NCI-H146 treated with DMSO at 0.1 percent for 48 hours (cell line): ENCODE measurements around the gene MYNN.

ENCODE experiments used
- DNase-seq: peaks from one replicate; lab custom pipeline; 2025; ENCODE audit not compliant: unreplicated experiment; lab: John Stamatoyannopoulos, UW

Gene MYNN

DNA sequence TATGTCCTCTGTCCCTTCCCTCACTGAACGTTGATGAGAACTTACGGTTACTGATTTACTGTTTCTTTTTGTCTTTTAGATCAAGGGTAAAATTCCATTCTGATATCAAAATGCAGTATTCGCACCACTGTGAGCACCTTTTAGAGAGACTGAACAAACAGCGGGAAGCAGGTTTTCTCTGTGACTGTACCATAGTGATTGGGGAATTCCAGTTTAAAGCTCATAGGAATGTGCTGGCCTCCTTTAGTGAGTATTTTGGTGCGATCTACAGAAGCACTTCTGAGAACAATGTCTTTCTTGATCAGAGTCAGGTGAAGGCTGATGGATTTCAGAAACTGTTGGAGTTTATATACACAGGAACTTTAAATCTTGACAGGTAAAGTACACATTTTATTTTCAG lies 990 bp downstream of the MYNN start:
- DNase-seq, result no peak

DNA sequence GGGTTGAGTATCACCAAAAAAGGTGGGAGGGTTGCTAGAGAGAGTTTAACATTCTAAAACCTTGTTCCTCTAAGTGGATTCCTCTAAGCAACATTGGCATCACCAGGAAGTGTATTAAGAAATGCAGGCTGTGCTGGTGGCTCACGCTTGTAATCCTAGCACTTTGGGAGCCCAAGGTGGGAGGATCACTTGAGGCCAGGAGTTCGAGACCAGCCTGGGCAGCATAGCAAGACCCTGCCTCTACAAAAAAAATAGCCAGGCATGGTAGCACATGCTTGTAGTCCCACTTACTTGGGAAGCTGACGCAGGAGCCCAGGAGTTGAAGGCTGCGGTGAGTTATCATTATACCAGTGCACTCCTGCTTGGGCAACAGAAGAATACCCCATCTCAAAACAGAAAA lies 4.6 kb downstream of the MYNN start:
- DNase-seq, result no peak

DNA sequence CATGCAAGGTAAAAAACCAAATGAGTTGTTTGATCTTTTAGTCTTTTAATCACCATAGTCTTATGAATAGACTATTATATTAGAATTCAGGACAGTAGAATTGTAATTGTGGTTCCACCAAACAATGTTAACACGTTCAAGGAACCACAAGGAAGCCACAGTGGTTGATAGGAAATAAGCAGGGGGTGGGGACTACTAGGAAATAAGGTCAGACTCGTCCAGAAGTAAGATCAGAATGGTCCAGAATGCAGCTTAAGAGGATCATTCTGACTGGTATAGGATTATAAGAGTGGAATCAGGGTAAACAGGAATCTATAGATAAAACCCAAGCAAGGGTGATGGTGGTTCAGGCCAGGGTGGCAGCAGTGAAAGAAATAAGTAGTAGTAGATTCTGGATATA lies 7.5 kb downstream of the MYNN start:
- no peak for DNase-seq

DNA sequence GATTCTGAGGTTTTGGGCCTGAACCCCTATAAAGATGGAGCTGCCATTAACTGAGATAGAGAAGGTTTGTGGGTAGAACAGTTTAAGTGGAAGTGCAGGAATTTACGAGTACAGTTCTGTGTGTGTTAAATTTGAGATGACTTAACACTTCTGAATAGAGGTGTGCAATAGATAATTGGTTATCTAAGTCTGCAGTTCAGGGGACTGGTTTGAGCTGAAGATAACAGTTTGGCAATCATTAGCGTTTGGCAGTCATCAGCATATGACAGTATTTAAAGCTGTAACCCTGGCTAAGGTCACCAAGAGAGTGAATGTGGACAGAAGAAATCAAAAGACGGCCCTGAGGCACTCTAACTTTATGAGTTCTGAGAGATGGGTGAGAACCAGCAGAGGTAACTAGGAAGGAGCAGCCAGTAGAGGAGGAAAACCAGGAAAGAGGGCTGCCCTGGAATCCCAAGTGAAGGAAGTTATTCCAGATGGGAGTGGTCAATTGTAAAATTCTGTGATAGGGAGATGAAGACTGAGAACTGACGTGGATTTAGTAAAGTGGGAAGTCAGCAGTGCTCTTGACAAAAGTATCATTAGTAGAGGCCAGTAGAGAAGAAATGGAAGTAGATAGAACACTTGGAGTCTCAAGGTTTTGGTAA lies 8.1 kb downstream of the MYNN start:
- DNase-seq, result no peak

DNA sequence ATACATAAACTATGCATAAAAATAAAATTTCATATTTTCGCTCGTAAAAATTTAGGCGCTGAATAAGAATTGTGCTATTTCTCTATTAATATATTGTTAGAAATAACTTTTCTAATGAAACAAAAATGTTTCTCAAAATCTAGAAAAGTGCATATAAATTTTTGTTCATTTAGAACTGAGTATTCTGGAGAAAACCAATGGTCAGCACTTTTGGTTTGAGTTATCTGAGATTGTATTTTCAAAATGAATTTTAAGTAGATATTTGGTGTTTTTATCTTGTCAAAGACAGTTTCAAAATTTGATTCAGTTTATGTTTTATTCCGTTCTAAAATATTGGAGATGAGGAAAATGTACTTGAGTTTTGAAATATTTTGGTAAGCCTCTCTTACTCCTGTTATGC lies 13.9 kb downstream of the MYNN start:
- no peak for DNase-seq

DNA sequence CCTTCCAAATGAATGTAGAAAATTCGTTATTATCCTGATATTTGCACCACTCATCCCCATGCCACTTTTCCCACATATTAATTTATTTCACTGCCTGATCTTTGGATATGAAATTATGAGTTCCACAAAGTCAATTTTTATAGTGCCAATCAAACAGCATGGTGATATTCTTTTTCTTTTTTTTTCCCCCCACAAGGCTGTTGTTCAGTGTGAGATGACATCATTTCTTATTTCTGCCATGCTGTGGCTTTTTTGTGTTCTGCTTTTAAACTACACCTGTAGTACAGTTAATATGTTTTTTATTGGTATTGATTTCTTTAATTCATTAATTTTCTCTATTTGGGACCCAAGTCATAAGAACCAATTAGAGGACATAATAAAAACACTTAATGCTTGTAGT lies 14.6 kb downstream of the MYNN start:
- DNase-seq, result no peak

DNA sequence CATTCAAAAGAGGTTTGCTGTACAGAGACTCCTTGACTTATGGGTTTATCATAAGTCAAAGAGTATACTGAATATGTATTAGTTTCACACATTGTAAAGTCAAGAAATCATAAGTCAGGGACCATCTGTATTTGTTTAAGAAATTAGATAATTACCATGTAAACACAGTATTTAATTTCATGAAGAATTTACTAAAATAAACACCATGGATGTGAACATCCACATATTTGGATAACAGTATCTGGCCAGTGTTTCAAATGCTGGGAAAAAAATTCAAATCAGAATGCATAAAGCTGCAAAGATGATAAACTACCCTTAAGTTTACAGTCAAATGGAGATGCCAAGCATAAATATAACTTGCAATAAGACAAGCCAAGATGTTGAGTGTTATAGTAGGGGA lies 17.0 kb downstream of the MYNN start:
- DNase-seq, result no peak

DNA sequence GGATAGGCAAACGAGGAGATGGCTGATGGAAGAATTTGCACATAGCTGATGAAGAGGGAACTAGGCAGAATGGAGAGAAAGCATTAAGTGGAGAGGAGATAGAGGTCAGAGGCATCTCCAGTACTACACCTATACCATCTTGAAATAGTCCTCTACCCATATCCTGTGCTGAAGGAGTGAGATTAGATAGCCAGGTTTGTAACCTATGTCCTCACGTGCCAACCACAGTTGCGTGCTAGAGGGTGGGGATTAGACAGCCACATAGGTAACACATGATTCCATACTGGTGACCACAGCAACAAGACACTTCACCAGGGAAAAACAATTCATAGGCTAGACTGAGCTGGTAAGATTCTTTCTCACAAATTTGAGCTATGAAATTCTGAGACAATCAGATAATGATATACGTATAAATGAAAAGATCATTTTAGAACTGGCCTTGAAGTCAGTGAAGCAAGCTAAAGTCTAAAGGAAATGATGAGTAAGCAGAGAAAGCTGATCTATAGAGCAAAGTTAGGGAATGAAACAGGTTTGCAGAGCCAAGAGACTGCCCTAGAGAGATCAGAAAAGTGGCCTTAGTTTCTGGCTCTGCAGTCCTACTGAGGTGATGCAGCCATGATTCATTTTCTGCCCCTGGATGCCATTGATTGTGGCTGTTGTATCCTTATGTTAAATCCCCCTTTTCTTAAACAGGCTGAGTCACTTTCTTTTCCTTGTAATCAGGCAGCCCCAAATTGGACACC lies 17.7 kb downstream of the MYNN start:
- no peak for DNase-seq

DNA sequence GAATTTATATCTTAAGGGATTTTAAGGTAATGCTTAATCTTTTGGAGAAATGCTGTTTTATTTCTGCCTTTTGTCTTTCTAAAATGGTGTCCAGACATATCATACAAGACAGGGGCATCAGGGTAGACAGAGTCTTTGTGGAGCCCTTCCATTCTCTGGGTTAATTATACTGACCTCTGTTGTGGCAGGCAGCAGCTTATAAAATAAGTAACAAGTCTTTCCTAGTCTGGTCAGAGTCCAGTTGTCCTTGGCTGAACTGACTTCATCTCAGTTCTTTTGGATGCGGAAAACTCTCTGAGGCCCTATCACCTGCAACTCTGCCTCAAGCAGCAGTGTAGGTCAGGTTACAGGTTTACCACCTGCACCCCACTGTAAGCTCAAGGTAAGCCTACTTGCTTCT lies 19.2 kb downstream of the MYNN start:
- DNase-seq, result no peak

DNA sequence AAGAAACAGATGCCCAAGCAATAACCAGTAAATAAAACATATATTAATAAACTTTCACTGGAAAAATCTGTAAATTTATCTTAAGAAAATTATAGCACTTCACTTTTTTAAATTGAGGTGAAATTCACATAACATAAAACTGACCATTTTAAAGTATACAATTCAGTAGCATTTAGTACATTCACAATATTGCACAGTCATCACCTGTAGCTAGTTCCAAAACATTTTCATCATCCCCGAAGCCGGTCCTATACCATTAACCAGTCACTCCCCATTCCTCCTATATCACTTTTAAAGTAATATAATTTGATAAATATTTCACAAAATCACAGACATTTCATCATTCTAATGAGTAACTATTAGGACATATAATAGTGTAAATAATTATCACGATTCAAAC lies 31.5 kb downstream of the MYNN start:
- no peak for DNase-seq

DNA sequence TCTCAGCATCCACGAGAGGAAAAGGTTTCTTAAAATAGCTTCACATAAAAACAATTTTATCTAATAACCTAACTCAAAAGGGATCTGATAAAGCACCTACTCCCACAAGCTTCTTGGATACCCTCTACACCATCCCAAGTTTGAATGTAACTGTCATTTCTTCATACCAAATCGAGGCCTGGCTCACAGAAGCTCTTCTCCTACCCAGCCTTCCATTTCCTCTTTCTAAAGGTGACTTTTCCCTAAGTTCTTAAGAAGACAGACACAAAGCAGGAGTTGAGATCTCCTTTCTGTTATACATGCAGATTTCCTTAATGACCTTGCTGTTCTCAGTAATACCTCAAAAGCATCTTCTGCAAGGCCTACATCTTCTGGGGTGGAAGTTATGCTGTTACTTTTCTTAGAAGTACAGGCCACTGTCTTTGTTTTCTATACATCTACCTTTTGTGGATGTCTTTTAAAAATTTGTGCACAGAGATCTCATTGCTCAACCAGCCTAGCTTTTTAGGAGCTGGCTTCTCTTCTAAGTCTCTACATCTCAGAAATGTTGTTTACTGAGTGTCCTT lies 36.1 kb downstream of the MYNN start:
- DNase-seq, result no peak

DNA sequence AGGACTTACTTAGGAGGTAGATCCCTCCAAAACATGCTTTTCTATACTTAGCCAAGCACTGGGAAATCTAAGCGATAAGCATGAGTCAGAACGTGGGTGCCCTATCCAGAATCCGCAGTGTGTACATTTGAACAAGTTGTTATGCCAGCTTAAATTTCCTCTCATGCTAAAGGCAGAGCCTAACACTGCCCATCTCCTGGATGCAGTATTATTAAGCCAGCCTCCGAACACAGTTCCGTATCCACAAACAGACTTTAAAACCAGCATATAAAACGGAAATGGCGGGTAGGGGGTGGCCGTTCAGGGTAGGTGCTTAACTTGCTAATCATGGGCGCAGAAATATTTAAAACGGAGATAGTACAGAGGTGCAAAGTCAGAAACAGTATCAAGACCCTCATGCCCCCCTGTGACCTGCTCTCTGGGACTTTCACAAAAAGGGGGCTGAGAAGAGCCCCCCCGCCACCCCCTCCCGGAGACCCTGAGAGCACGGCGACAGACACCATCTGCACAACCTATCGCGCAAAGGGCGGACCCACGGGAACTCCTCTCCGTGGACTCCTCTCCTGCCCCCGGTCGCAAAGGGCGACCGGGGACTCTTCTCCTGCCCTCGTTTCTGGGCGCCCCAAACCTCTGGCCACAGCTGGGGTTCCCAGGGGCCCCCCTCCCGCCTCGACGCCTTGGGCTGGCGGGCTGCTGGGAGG lies 38.6 kb downstream of the MYNN start:
- peak; percentile 71 for DNase-seq

DNA sequence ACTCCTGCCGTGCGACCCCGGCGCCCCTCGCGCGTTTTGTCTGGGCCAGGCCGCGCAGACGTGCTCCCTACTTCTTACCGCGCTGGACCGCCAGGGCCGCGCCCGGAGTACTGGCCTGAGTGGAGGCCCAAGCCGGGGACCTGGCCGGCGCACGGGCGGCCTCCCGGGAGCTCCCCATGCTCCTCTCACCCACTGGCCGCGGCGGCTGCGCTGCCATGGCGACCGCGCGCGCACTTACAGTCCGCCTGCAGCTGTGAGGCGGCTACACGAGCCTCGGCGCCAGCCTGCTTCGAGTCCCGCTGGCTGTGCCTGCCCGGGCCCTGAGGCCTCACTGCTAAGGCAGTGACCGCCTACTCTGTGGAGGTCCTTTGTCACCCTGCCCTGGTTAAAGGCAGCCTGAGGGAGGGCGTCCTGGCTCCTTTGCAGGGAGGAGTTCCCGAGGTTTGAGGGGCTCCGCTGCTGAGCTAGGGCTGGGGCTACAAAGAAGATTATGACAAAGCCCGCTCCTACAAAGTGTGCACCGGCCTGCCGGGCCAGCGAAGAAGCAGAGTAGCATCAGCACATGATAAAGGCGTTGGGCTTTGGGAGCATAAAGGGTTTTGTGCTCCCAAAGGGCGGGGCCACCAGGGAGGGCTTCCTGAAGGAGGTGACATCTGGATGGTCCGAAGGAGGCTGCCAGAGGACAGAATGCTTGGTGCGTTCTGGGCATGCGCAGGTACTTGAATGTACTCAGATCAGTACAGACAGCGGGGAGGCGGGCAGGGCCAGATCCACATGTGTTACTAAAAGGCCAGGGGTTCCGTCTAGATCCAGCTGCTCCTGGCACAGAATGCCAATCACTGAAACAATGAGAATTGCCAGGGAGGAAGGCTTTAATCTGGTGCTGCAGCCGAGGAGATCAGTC lies 39.4 kb downstream of the MYNN start, which contains the start of the genes LRRC34 and LRRIQ4:
TSS of gene LRRC34 (minus strand) at position 573 of the 904 bp plus-strand sequence. CDS start at position 217, 356 bp downstream.
TSS of gene LRRIQ4 (plus strand) at position 539 of the 904 bp plus-strand sequence. CDS start 9,052 bp downstream, outside the sequence.
- peak; percentile 96 for DNase-seq

DNA sequence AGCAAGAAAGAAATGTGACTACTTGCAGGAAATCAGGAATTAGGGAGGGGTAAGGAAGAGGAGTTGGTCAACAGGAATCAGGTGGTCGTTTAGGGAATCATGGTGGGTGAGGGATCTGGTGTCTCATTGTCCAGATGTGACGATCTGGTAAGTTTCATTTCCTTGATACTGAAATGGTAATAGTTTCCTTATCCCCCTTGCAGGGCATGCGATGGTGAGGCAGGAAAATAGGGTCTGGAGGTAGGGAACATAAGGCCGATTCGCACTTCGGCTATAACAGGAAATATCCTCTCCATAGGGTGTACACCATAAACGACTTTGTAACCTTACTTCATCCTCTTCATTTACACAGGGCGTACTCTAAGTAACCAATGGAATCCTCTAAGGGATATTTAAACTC lies 40.1 kb downstream of the MYNN start:
- no peak for DNase-seq

DNA sequence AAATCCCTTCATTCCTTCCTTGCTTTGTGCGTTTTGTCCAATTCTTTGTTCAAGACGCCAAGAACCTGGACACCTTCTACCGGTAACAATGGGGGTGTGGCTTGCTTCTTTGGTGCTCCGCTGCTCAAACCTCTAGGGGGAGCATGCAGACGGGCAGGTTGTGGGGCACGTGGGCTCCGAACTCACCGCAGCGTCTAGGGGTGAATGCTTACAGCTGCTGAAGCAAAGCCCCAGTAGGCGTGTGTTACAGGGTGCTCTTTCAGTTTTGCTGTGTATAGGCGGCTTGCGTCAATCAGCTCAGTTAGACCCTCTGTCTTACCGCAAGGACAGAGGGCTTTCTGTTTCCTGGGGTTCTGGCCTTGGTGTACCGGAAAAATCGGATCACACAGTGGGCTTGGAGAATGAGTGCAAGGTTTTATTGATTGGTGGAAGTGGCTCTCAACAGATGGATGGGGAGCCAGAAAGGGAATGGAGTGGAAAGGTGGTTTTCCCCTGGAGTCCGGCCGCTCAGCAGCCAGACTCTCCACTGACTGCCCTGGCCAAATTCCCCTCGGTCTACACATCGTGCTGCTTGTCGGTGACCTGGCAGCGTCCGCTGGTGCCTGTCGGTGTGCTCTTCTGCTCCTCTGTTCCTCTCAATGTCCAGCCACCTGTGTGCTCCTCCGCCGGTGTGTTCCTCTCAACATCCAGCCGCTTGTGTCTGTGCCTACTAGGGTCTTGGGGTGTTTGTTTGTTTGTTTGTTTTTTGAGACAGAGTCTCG lies 40.7 kb downstream of the MYNN start:
- DNase-seq, result peak; percentile 68

DNA sequence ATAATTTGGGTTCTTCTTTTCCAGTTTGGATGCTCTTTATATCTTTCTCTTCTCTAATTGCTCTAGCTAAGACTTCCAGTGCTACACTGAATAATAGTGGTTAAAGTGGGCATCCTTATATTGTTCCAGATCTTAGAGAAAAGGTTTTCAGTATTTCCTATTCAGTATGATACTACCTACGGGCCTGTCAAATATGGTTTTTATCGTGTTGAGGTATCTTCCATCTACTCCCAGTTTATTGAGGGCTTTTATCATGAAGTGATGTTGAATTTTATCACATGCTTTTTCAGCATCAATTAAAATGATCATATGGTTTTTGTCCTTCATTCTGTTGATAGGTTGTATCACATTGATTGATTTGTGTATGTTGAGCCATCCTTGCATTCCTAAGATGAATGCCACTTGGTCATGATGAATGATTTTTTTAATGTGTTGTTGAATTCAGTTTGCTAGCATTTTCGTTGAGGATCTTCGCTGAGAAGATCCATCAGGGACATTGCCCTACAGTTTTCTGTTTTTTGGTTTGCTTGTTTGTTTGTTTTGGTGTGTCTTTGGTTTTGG lies 42.5 kb downstream of the MYNN start:
- DNase-seq, result no peak

DNA sequence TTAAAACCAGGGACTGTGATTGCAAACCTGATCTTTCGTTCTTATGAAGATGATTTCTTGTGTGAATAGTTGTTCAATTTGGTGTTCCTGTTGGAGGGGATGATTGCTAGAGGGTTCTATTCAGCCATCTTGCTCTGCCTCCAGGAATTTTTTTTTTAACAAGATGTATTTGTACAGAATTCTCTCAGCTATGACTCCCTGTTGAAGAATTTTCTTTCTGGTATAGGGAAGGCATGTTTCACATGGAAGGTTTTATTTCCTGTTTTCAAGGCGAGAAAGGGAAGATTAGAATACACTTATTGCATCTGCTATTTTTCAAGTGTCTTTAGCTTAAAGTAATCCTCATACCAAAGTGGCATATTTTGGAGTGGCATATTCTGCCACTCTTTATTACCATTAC lies 45.1 kb downstream of the MYNN start:
- no peak for DNase-seq

DNA sequence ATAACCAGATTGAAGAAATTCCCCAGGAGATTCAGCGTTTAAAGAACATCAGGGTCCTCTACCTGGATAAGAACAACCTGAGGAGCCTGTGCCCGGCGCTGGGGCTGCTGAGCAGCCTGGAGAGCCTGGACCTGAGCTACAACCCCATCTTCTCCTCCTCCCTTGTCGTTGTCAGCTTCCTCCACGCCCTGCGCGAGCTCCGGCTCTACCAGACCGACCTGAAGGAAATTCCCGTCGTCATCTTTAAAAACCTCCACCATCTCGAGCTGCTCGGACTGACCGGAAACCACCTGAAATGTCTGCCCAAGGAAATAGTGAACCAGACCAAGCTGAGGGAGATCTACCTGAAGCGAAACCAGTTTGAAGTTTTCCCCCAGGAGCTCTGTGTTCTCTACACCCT lies 48.9 kb downstream of the MYNN start:
- no peak for DNase-seq

DNA sequence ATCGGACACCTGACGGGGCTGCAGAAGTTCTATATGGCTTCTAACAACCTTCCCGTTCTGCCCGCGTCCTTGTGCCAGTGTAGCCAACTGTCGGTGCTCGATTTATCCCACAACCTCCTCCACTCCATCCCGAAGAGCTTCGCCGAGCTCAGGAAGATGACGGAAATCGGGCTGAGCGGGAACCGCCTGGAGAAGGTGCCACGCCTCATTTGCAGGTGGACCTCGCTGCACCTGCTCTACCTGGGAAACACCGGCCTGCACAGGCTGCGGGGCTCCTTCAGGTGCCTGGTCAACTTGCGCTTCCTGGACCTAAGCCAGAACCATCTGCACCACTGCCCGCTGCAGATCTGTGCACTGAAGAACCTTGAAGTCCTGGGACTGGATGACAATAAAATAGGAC lies 49.3 kb downstream of the MYNN start:
- no peak for DNase-seq

DNA sequence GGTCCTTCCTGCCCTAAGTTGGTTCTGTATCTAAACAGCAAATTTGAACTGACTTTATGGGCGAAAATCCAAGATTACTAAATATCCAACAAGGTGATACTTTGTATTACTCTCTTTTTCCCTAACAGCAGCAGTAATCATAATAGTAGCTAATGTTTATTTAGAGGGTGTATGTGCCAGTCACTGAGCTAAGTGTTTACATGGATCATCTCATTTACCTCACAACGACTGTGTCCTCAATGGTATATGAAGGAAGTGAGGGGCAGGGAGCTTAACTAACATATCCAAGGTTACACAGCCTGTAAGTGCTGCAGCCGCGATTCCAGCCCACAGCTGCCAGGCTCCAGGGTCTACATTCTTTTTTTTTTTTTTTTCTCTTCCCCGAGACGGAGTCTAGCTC lies 49.8 kb downstream of the MYNN start:
- DNase-seq, result no peak
